ENCODE results near the gene DIP2C.
A peak's percentile ranks its signal among the peaks of the same experiment; 100 is the strongest.

Gene DIP2C

DNA sequence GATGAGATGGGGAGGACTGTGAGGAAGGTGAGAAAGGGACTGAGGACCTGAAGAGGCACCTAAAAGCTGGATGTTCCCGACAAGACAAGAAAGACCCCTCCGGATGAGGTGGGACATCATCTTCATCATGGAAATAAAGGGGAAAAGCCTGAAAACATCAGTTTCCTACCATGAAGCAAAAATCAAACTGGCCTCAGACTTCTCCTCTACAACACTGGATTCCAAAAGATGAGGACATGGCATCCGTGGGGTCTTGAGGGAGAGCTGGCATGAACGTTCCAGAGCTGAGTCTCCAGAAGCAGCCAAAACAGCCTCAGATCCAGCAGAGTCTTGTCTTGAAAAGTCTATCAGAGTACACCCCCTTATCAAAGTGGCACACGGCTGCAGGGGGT is 44.5 kb downstream of the DIP2C start:
- Histone ChIP-seq H3K27ac (no peak overlapping the region), H3K9me3 (peaks cover 0 to 15% (median 8%) of the 10 kb centered on the region in 3 donors), H3K4me1 (peaks cover 0 to 10% (median 3%) of the 10 kb centered on the region in 4 donors), H3K36me3 (peaks cover 0 to 3% (median 0%) of the 10 kb centered on the region in 3 donors), H3K27me3 (no peaks in the 10 kb centered on the region), H3K4me3 (no peak overlapping the region)
- no peak for TF ChIP-seq CTCF (IDR thresholded peaks at IDR 0.05)
- intact Hi-C loops (cut with DNase I; ENCODE audit: low total_unique reads) = no loop called here
- DNase-seq = no peak

DNA sequence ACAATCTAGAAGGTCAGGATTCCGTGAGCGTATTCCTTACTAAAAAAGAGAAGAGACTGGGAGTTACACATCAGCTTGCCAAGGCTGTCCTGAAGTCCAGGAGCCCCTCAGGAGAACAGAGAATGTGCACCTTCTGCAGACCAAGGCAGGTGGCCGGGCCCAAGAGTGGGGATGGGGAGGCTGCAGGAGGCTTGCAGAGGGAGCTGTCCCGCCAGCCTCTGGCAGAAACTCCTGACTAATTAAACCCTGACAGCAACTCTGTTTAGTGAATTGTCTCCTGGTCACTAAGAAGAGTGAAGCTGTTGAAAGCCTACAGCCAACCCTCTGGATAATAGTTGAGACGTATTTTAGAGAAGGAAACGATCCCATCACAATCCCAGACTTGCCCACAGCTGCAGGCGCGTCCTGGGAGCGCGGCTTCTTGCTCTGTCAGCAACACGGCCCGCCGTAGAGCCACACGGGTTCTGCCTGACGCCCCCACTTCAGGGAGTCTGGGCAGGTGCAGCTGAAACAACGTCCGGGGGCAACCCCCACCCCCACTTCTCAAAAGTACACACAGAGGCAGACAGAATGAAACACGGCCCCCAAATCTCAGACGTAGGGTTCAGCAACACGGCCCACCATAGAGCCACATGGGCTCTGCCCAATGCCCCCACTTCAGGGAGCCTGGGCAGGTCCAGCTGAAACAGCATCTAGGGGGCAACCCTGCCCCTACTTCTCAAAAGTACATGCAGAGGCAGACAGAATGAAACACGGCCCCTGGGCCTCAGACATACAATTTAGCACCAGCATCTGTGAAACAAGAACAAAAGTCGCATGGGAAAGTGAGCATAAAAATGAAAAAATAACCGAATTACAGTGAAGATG is 45.2 kb downstream of the DIP2C start:
- Histone ChIP-seq H3K9me3 (peaks cover 0 to 15% (median 8%) of the 10 kb centered on the region in 3 donors), H3K27ac (no peak overlapping the region), H3K4me1 (peaks cover 0 to 4% (median 0%) of the 10 kb centered on the region in 4 donors), H3K27me3 (no peaks in the 10 kb centered on the region), H3K36me3 (peaks cover 0 to 3% (median 0%) of the 10 kb centered on the region in 3 donors), H3K4me3 (no peak overlapping the region)
- peak in 1 of 2 donors; percentile 62 for DNase-seq
- no peak for TF ChIP-seq CTCF (IDR thresholded peaks at IDR 0.05)
- intact Hi-C loops (cut with DNase I; ENCODE audit: low total_unique reads) = no loop called here

DNA sequence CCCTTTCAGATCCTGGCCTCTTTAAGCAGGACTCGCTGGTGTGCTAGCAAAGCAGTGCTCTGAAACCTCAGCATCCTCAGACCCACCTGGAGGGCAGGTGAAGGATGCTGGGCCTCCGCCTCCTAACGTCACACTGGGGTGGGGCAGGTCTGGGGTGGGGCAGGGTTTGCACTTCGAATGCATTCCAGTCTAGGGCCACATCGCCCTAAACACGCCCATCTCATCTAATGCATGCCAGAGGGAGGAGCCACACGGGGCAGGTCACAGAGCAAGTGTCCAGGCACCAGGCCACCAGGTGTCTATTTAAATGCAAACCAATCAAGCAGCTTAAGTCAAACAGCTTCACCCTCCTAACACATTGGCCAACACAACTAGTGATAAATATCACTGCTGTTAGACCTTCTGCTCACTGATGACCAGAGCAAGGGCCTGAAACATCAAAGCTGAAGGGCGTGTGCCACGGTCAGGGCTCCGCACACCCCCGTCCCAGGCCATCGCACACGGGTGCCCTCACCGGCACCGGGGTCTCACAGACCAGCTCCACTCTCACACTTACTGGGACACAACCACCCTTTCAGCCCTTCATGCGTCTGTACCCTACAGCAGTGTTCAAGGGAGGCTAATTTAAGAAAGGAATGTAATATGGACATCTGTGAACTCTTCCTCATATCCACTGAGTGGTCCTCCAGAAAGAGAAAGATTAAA is 47.1 kb downstream of the DIP2C start:
- peak in 1 of 2 donors; percentile 44 for DNase-seq
- Histone ChIP-seq H3K4me3 (no peak overlapping the region), H3K27me3 (no peaks in the 10 kb centered on the region), H3K36me3 (peaks cover 0 to 3% (median 0%) of the 10 kb centered on the region in 3 donors), H3K9me3 (peaks cover 0 to 15% (median 8%) of the 10 kb centered on the region in 3 donors), H3K27ac (no peak overlapping the region), H3K4me1 (peaks cover 0 to 3% (median 1%) of the 10 kb centered on the region in 4 donors)
- no peak for TF ChIP-seq CTCF (IDR thresholded peaks at IDR 0.05)
- intact Hi-C loops (cut with DNase I; ENCODE audit: low total_unique reads) = no loop called here

- intact Hi-C loops (cut with DNase I; ENCODE audit: low total_unique reads) = no loop called here
- Histone ChIP-seq H3K36me3 (peaks cover 0 to 3% (median 0%) of the 10 kb centered on the region in 3 donors), H3K9me3 (peaks cover 0 to 15% (median 8%) of the 10 kb centered on the region in 3 donors), H3K4me1 (peaks cover 0 to 3% (median 1%) of the 10 kb centered on the region in 4 donors), H3K4me3 (no peak overlapping the region), H3K27me3 (no peaks in the 10 kb centered on the region), H3K27ac (no peak overlapping the region)
- peak in 1 of 2 donors; percentile 59 for DNase-seq
- TF ChIP-seq CTCF (IDR thresholded peaks at IDR 0.05) = no peak
Measured at GRCh38 chr10:641149-642010, 48.1 kb downstream of the DIP2C start.

- H3K36me3 ChIP-seq = peaks cover 0 to 3% (median 0%) of the 10 kb centered on the region in 3 donors
- TF ChIP-seq CTCF (IDR thresholded peaks at IDR 0.05) = no peak
- DNase-seq = peak in 1 of 2 donors; percentile 33
- intact Hi-C loops (cut with DNase I; ENCODE audit: low total_unique reads) = no loop called here
- H3K4me3 ChIP-seq = no peak overlapping the region
- peaks cover 0 to 12% (median 8%) of the 10 kb centered on the region in 3 donors for H3K9me3 ChIP-seq
- peaks cover 0 to 3% (median 1%) of the 10 kb centered on the region in 4 donors for H3K4me1 ChIP-seq
- H3K27me3 ChIP-seq = no peaks in the 10 kb centered on the region
- no peak overlapping the region for H3K27ac ChIP-seq
Measured at GRCh38 chr10:640673-641045, 48.8 kb downstream of the DIP2C start.
